Uterus (tissue), 2 donors: Measurements from ENCODE around the gene RASGRP1.

Experiments used
- CTCF ChIP-seq, 4 experiments: fragments of 200-600 bp in 2 of 4; fragments of 450-650 bp in 2 of 4; sonication (generic) in 2 of 4; IDR thresholded peaks; one replicate each; pipeline ENCODE4 v1.5.1; 2016 to 2019; ENCODE audit warnings: antibody characterized with exemption in 4 of 4, mild to moderate bottlenecking in 2 of 4, moderate library complexity in 1 of 4
- POLR2A ChIP-seq, 2 donors: fragments of 450-650 bp; IDR thresholded peaks; one replicate each; pipeline ENCODE4 v1.6.1; 2016; ENCODE audit warnings: antibody characterized with exemption in 2 of 2, mild to moderate bottlenecking in 1 of 2, moderate library complexity in 1 of 2

GRCh38 chr15:38486936-38487335 is 77.7 kb downstream of the RASGRP1 start:
- TF ChIP-seq POLR2A (IDR thresholded peaks at IDR 0.05) (no peak), CTCF (IDR thresholded peaks at IDR 0.05) (no peak)
